Panc1 (cell line): ENCODE data around the gene NETO1. TPM values are rescaled to one million over a fixed set of nuclear protein-coding genes. Genes with fewer than 3 reads are reported as not detected.

Experiments used
- ATAC-seq: fragments of 200-7000 bp; cut with Tn5 transposase; 2 replicates; pipeline ENCODE4 v1.9.1; 2020; ENCODE audit warnings: mild to moderate bottlenecking, moderate library complexity
- BruUV-seq: library from RNA; stranded (reverse); fragments of 400-500 nt; replicated peaks from 2 replicates; lab custom pipeline; 2021; lab: Mats Ljungman, UMichigan
- CTCF ChIA-PET: fragments of 300-600 bp; sonication (Branson Sonifier 250); formaldehyde crosslinking; loops from one replicate; lab custom pipeline; 2022; ENCODE audit warnings: antibody characterized with exemption; lab: Charles Lee
- POLR2A ChIA-PET: fragments of 300-600 bp; sonication (Branson Sonifier 250); formaldehyde crosslinking; loops from one replicate; lab custom pipeline; 2022; ENCODE audit warnings: antibody characterized with exemption; lab: Charles Lee
- DNase-seq: peaks from one replicate; pipeline ENCODE4 v3.0.0-alpha.2; 2010; ENCODE audit warnings: low read depth, low spot score
- H3K27ac ChIP-seq: 2 replicates; pipeline ENCODE4 v1.5.1; 2011; ENCODE audit warnings: mild to moderate bottlenecking, low read length, inconsistent platforms
- H3K27me3 ChIP-seq: fragments of 200-500 bp; sonication (Bioruptor generic); 2 replicates; pipeline ENCODE4 v1.6.0; 2014; ENCODE audit warnings: low read length, inconsistent platforms; ENCODE audit not compliant: control insufficient read depth, insufficient read depth
- H3K36me3 ChIP-seq: fragments of 200-500 bp; sonication (Bioruptor generic); 2 replicates; pipeline ENCODE4 v1.5.1; 2014; ENCODE audit warnings: inconsistent platforms, mild to moderate bottlenecking, low read length, moderate library complexity; ENCODE audit not compliant: control insufficient read depth, insufficient read depth
- H3K4me1 ChIP-seq: 2 replicates; pipeline ENCODE4 v1.5.1; 2011; ENCODE audit warnings: inconsistent platforms, mild to moderate bottlenecking, low read length, moderate library complexity; ENCODE audit not compliant: control insufficient read depth, insufficient read depth
- H3K4me3 ChIP-seq, 2 experiments: 2 replicates each; pipeline ENCODE4 v1.5.1; 2011 to 2012; ENCODE audit warnings: low read depth in 2 of 2, low read length in 2 of 2, mild to moderate bottlenecking in 2 of 2, inconsistent platforms in 1 of 2, moderate library complexity in 1 of 2
- H3K9me3 ChIP-seq: fragments of 200-500 bp; sonication (Bioruptor generic); 2 replicates; pipeline ENCODE4 v1.5.1; 2014; ENCODE audit warnings: low read depth, mild to moderate bottlenecking, inconsistent platforms, low read length, moderate library complexity; ENCODE audit not compliant: control insufficient read depth, insufficient read depth
- TCF7L2 ChIP-seq: IDR thresholded peaks from 2 replicates; pipeline ENCODE4 v1.6.1; 2011; ENCODE audit warnings: mild to moderate bottlenecking, low read depth, low read length, inconsistent platforms
- in situ Hi-C: cut with HindIII; loops from 2 replicates; pipeline ENCODE4 v1.10.0; 2016; ENCODE audit warnings: low sequenced_read_pairs, low pct_unique_long_range_greater_than_20kb
- intact Hi-C: fragments of 100-400 bp; cut with micrococcal nuclease; formaldehyde crosslinking; loops from one replicate; pipeline ENCODE4 v1.10.0; 2022; ENCODE audit not compliant: unreplicated experiment
- microRNA-seq: library from miRNA; unstranded; fragments of <30 nt; microRNA quantifications from one replicate; pipeline ENCODE4 v1.1.0, GENCODE V29; 2020; ENCODE audit not compliant: unreplicated experiment
- total RNA-seq: library from RNA; stranded (reverse); gene quantifications from one replicate; pipeline ENCODE4 v1.2.1, GENCODE V29; 2021; ENCODE audit not compliant: unreplicated experiment
- TF ChIP-seq, protein P1 (sequence below): fragments of 450-650 bp; IDR thresholded peaks from 2 replicates; pipeline ENCODE4 v1.5.1; 2017; ENCODE audit warnings: mild to moderate bottlenecking
- TF ChIP-seq, protein P2 (sequence below), 2 experiments: IDR thresholded peaks; 2 replicates each; pipeline ENCODE4 v1.6.1; 2011 to 2012; ENCODE audit warnings: low read depth in 2 of 2, control low read depth in 1 of 2, low read length in 1 of 2, mild to moderate bottlenecking in 1 of 2, moderate library complexity in 1 of 2; ENCODE audit not compliant: insufficient read depth in 1 of 2

Gene NETO1
- total RNA-seq, 1 experiment from 2014 or later: not detected

DNA sequence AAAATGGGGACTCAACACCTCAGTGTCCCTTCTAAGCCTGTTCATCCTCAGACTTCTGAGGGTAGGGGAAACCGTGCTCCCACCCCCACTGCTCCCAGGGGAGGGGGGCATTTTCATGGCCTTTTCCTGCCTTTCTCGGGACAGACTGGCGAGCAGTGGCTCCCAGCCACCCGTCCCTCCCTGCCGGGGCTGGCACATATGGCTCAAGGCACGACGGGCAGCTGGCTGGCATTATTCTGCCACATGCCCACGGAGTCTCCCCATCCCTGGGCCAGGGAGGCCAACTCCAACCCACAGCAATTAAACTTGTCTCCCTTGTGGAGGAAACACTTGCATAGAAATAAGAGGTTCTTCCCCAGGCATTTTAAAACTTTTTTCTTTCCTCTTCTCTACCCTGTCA, 175.2 kb downstream of the NETO1 start:
- DNase-seq: no peak
- Histone ChIP-seq H3K4me1 (no peaks in the 10 kb centered on the region), H3K36me3 (no peaks in the 10 kb centered on the region), H3K4me3 (no peak overlapping the region), H3K9me3 (no peaks in the 10 kb centered on the region), H3K27me3 (no peaks in the 10 kb centered on the region), H3K27ac (no peak overlapping the region)
- CTCF ChIA-PET: no interaction called here
- TF ChIP-seq TCF7L2: no peak
- TF ChIP-seq, protein P1, sequence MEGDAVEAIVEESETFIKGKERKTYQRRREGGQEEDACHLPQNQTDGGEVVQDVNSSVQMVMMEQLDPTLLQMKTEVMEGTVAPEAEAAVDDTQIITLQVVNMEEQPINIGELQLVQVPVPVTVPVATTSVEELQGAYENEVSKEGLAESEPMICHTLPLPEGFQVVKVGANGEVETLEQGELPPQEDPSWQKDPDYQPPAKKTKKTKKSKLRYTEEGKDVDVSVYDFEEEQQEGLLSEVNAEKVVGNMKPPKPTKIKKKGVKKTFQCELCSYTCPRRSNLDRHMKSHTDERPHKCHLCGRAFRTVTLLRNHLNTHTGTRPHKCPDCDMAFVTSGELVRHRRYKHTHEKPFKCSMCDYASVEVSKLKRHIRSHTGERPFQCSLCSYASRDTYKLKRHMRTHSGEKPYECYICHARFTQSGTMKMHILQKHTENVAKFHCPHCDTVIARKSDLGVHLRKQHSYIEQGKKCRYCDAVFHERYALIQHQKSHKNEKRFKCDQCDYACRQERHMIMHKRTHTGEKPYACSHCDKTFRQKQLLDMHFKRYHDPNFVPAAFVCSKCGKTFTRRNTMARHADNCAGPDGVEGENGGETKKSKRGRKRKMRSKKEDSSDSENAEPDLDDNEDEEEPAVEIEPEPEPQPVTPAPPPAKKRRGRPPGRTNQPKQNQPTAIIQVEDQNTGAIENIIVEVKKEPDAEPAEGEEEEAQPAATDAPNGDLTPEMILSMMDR: no peak
- TF ChIP-seq, protein P2, sequence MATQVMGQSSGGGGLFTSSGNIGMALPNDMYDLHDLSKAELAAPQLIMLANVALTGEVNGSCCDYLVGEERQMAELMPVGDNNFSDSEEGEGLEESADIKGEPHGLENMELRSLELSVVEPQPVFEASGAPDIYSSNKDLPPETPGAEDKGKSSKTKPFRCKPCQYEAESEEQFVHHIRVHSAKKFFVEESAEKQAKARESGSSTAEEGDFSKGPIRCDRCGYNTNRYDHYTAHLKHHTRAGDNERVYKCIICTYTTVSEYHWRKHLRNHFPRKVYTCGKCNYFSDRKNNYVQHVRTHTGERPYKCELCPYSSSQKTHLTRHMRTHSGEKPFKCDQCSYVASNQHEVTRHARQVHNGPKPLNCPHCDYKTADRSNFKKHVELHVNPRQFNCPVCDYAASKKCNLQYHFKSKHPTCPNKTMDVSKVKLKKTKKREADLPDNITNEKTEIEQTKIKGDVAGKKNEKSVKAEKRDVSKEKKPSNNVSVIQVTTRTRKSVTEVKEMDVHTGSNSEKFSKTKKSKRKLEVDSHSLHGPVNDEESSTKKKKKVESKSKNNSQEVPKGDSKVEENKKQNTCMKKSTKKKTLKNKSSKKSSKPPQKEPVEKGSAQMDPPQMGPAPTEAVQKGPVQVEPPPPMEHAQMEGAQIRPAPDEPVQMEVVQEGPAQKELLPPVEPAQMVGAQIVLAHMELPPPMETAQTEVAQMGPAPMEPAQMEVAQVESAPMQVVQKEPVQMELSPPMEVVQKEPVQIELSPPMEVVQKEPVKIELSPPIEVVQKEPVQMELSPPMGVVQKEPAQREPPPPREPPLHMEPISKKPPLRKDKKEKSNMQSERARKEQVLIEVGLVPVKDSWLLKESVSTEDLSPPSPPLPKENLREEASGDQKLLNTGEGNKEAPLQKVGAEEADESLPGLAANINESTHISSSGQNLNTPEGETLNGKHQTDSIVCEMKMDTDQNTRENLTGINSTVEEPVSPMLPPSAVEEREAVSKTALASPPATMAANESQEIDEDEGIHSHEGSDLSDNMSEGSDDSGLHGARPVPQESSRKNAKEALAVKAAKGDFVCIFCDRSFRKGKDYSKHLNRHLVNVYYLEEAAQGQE (IDR thresholded peaks at IDR 0.05; ENCODE audit: insufficient read depth in 1 of 2, low read depth in 2 of 2, low read length in 1 of 2): no peak
- intact Hi-C loops (no loop called here), in situ Hi-C loops (no loop called here)
- no TSS peak for BruUV-seq
- ATAC-seq: no peak
- POLR2A ChIA-PET: no interaction called here

Small RNA genes within 50 kb of the gene (microRNA-seq; reads per million reads assigned to microRNA genes)
- not detected for gene MIR548AV
